Activated T-cell treated with anti-CD3 and anti-CD28 coated beads for 24 hours (primary cell): Measurements from ENCODE around the gene NAA16.
A peak's percentile ranks its signal among the peaks of the same experiment; 100 is the strongest.
"Not testable (repeated sequence)": the region's sequence is repeated elsewhere in the genome, so short reads cannot be mapped to it uniquely, and the experiment has no call there.

ENCODE experiments used
- DNase-seq: peaks from one replicate; pipeline ENCODE4 v3.0.0-alpha.2; 2020; ENCODE audit warnings: low read depth

The NAA16 gene

GRCh38 chr13:41310963-41311405 is at the start of gene NAA16:
TSS of gene NAA16 (plus strand) at chr13:41311267. CDS start at chr13:41311529, 262 bp downstream.
- DNase-seq, result peak; percentile 96

- DNase-seq, result peak; percentile 74
Measured at GRCh38 chr13:41263261-41263971, 47.7 kb upstream of the NAA16 start, which contains the start of gene MTRF1. TSS of gene MTRF1 (minus strand) at chr13:41263576. CDS start at chr13:41260907, 2,669 bp downstream.

- DNase-seq, result no peak
Measured at GRCh38 chr13:41267106-41267505, 44.0 kb upstream of the NAA16 start.

GRCh38 chr13:41268764-41269163 is 42.3 kb upstream of the NAA16 start:
- DNase-seq, result no peak

GRCh38 chr13:41271456-41272285 is 39.4 kb upstream of the NAA16 start:
- no peak for DNase-seq

GRCh38 chr13:41273831-41274441 is 37.1 kb upstream of the NAA16 start:
- DNase-seq, result no peak

- DNase-seq, result no peak
Measured at GRCh38 chr13:41274881-41275280, 36.2 kb upstream of the NAA16 start.

- no peak for DNase-seq
Measured at GRCh38 chr13:41276824-41277223, 34.2 kb upstream of the NAA16 start.

- not testable (repeated sequence) for DNase-seq
Measured at GRCh38 chr13:41279156-41279555, 31.9 kb upstream of the NAA16 start.

GRCh38 chr13:41282129-41282571 is 28.9 kb upstream of the NAA16 start:
- DNase-seq, result no peak

- DNase-seq, result no peak
Measured at GRCh38 chr13:41284512-41285288, 26.4 kb upstream of the NAA16 start.

GRCh38 chr13:41286370-41286769 is 24.7 kb upstream of the NAA16 start:
- no peak for DNase-seq

GRCh38 chr13:41289463-41289881 is 21.6 kb upstream of the NAA16 start:
- no peak for DNase-seq

GRCh38 chr13:41291246-41291645 is 19.8 kb upstream of the NAA16 start:
- no peak for DNase-seq

- DNase-seq, result no peak
Measured at GRCh38 chr13:41293272-41293671, 17.8 kb upstream of the NAA16 start.

GRCh38 chr13:41294914-41295313 is 16.2 kb upstream of the NAA16 start:
- no peak for DNase-seq

- DNase-seq, result no peak
Measured at GRCh38 chr13:41295973-41296372, 15.1 kb upstream of the NAA16 start.

GRCh38 chr13:41296879-41297646 is 14.0 kb upstream of the NAA16 start:
- DNase-seq, result no peak

- DNase-seq, result no peak
Measured at GRCh38 chr13:41299316-41300094, 11.6 kb upstream of the NAA16 start.

- DNase-seq, result no peak
Measured at GRCh38 chr13:41302743-41303142, 8.3 kb upstream of the NAA16 start.
